A549 (cell line): ENCODE measurements around the gene FBXW2. TPM values are rescaled to one million over a fixed set of nuclear protein-coding genes. Genes with fewer than 3 reads are reported as not detected.

Experiments
- ATAC-seq, 2 experiments: fragments of 200-7000 bp in 1 of 2; fragments of >200 bp in 1 of 2; cut with Nextera tagmentation in 1 of 2; cut with Tn5 transposase in 1 of 2; 3 replicates each; pipeline versions ENCODE4 v1.8.0 to v1.9.1; 2018 to 2020; ENCODE audit warnings: mild to moderate bottlenecking in 1 of 2, moderate library complexity in 1 of 2
- CTCF ChIA-PET: fragments of 300-600 bp; sonication (Branson Sonifier 250); formaldehyde crosslinking; extraction: SDS; loops from one replicate; lab custom pipeline; 2021; ENCODE audit warnings: antibody characterized with exemption, inconsistent platforms; lab: Yijun Ruan, JAX
- POLR2A ChIA-PET: fragments of 350-600 bp; formaldehyde crosslinking; extraction: SDS; loops from one replicate; lab custom pipeline; 2021; ENCODE audit warnings: antibody characterized with exemption, inconsistent platforms; lab: Yijun Ruan, JAX
- DNase-seq, 2 experiments: peaks; one replicate each; pipeline versions ENCODE4 v3.0.0 to v3.0.0-alpha.2; 2011 to 2016; ENCODE audit warnings: low read depth in 1 of 2, low spot score in 1 of 2
- FAIRE-seq: peaks from 2 replicates; lab custom pipeline; 2011; peaks lifted over from hg19 to GRCh38; lab: Jason Lieb, UNC
- H3K27ac ChIP-seq, 2 experiments: fragments of >200 bp; sonication (Bioruptor Twin); formaldehyde crosslinking; 3 replicates each; pipeline ENCODE4 v1.5.1; 2016 to 2017
- H3K4me1 ChIP-seq: fragments of >200 bp; sonication (Bioruptor Twin); formaldehyde crosslinking; 3 replicates; pipeline ENCODE4 v1.6.1; 2016
- H3K4me2 ChIP-seq: fragments of >200 bp; sonication (Bioruptor Twin); formaldehyde crosslinking; 3 replicates; pipeline ENCODE4 v1.6.1; 2016
- H3K4me3 ChIP-seq: fragments of >200 bp; sonication (Bioruptor Twin); formaldehyde crosslinking; 3 replicates; pipeline ENCODE4 v1.5.1; 2016
- H3K9me3 ChIP-seq: fragments of >200 bp; sonication (Bioruptor Twin); formaldehyde crosslinking; 3 replicates; pipeline ENCODE4 v1.6.1; 2016
- BHLHE40 ChIP-seq: IDR thresholded peaks from 2 replicates; pipeline ENCODE4 v1.6.1; 2012; ENCODE audit warnings: low read depth, low read length, inconsistent platforms
- CBX2 ChIP-seq: fragments of 200-600 bp; sonication (generic); IDR thresholded peaks from 2 replicates; pipeline ENCODE4 v1.6.1; 2016; ENCODE audit warnings: low read depth, mild to moderate bottlenecking, borderline replicate concordance
- CBX8 ChIP-seq: fragments of 200-600 bp; sonication (generic); IDR thresholded peaks from 2 replicates; pipeline ENCODE4 v1.6.1; 2016
- CEBPB ChIP-seq, 2 experiments: fragments of >200 bp in 1 of 2; sonication (Bioruptor Twin) in 1 of 2; formaldehyde crosslinking in 1 of 2; IDR thresholded peaks; 2 replicates each; pipeline ENCODE4 v1.6.1; 2012 to 2016
- CHD2 ChIP-seq: fragments of 150-350 bp; IDR thresholded peaks from 2 replicates; pipeline ENCODE4 v1.6.1; 2014; ENCODE audit warnings: low read length; ENCODE audit not compliant: partially characterized antibody
- CHD4 ChIP-seq: fragments of 200-600 bp; sonication (generic); IDR thresholded peaks from 2 replicates; pipeline ENCODE4 v1.6.1; 2016; ENCODE audit warnings: antibody characterized with exemption, mild to moderate bottlenecking, borderline replicate concordance
- EHF ChIP-seq: fragments of 250-450 bp; sonication (Bioruptor Pico); IDR thresholded peaks from 2 replicates; pipeline ENCODE4 v1.5.0; 2020; ENCODE audit warnings: mild to moderate bottlenecking
- EHMT2 ChIP-seq: fragments of 200-600 bp; sonication (generic); IDR thresholded peaks from 2 replicates; pipeline ENCODE4 v1.6.1; 2016; ENCODE audit warnings: antibody characterized with exemption, low read depth, mild to moderate bottlenecking, moderate library complexity
- EP300 ChIP-seq, 2 experiments: fragments of >200 bp; sonication (Bioruptor Twin); formaldehyde crosslinking; IDR thresholded peaks; 2 replicates in 1 of 2; 3 replicates in 1 of 2; pipeline ENCODE4 v1.6.1; 2016 to 2017
- FOSB ChIP-seq: fragments of 250-450 bp; sonication (Bioruptor Pico); IDR thresholded peaks from 2 replicates; pipeline ENCODE4 v1.5.0; 2020; ENCODE audit warnings: mild to moderate bottlenecking, moderate library complexity
- FOSL2 ChIP-seq, 2 experiments: fragments of 450-650 bp in 1 of 2; fragments of >200 bp in 1 of 2; sonication (Bioruptor Twin) in 1 of 2; formaldehyde crosslinking; IDR thresholded peaks; 2 replicates each; pipeline versions ENCODE4 v1.5.0 to v1.6.1; 2016 to 2020; ENCODE audit warnings: mild to moderate bottlenecking in 1 of 2, moderate library complexity in 1 of 2
- GATA3 ChIP-seq: IDR thresholded peaks from 2 replicates; pipeline ENCODE4 v1.6.1; 2012; ENCODE audit warnings: borderline replicate concordance
- HDAC2 ChIP-seq: fragments of 200-600 bp; sonication (generic); IDR thresholded peaks from 2 replicates; pipeline ENCODE4 v1.6.1; 2016
- HOXA7 ChIP-seq: fragments of 250-450 bp; sonication (Bioruptor Pico); IDR thresholded peaks from 2 replicates; pipeline ENCODE4 v1.5.0; 2020; ENCODE audit warnings: mild to moderate bottlenecking, moderate library complexity
- JUN ChIP-seq, 2 experiments: fragments of >200 bp; sonication (Bioruptor Twin); formaldehyde crosslinking; IDR thresholded peaks; 2 replicates in 1 of 2; 3 replicates in 1 of 2; pipeline ENCODE4 v1.6.1; 2016 to 2017
- MAFK ChIP-seq: fragments of 450-650 bp; IDR thresholded peaks from 2 replicates; pipeline ENCODE4 v1.6.1; 2014; ENCODE audit not compliant: partially characterized antibody
- RARB ChIP-seq: fragments of 250-450 bp; sonication (Bioruptor Pico); IDR thresholded peaks from 2 replicates; pipeline ENCODE4 v1.8.0; 2021; ENCODE audit warnings: mild to moderate bottlenecking, moderate library complexity
- RNF2 ChIP-seq: fragments of 200-600 bp; sonication (generic); IDR thresholded peaks from 2 replicates; pipeline ENCODE4 v1.6.1; 2016; ENCODE audit warnings: low read depth, mild to moderate bottlenecking, antibody characterized with exemption, moderate library complexity, borderline replicate concordance
- SREBF2 ChIP-seq: fragments of 450-650 bp; IDR thresholded peaks from 2 replicates; pipeline ENCODE4 v1.6.1; 2014; ENCODE audit warnings: mild to moderate bottlenecking, moderate library complexity
- ZC3H11A ChIP-seq: fragments of 450-650 bp; IDR thresholded peaks from 2 replicates; pipeline ENCODE4 v1.6.1; 2014; ENCODE audit warnings: antibody characterized with exemption, mild to moderate bottlenecking
- ZFP36 ChIP-seq: fragments of 450-650 bp; IDR thresholded peaks from 2 replicates; pipeline ENCODE4 v1.6.1; 2014; ENCODE audit warnings: borderline replicate concordance; ENCODE audit not compliant: partially characterized antibody
- ZNF302 ChIP-seq: fragments of 250-450 bp; sonication (Bioruptor Pico); IDR thresholded peaks from 2 replicates; pipeline ENCODE4 v1.9.0; 2021; ENCODE audit warnings: inconsistent platforms, mild to moderate bottlenecking, moderate library complexity
- ZSCAN20 ChIP-seq: fragments of 250-450 bp; sonication (Bioruptor Pico); IDR thresholded peaks from 2 replicates; pipeline ENCODE4 v1.8.0; 2022; ENCODE audit warnings: mild to moderate bottlenecking, moderate library complexity
- WGBS: methylation state at CpG from one replicate; pipeline ENCODE4 v1.1.6; 2017; ENCODE audit errors: missing lambda C conversion rate; 5-methylcytosine and 5-hydroxymethylcytosine counted together
- polyA plus RNA-seq, 4 experiments: library from polyadenylated mRNA; depleted of rRNA in 3 of 4; stranded (reverse); fragments of >200 nt; fragmentation: RNase III in 1 of 4; extraction: RNeasy Plus Mini Kit Qiagen cat#74134 plus additional on column Dnase treatment in 1 of 4; gene quantifications; 2 replicates in 3 of 4; 3 replicates in 1 of 4; pipeline ENCODE4 v1.2.3, GENCODE V29; 2011 to 2017
- TF ChIP-seq, protein P1 (sequence below): fragments of >200 bp; sonication (Bioruptor Twin); formaldehyde crosslinking; IDR thresholded peaks from 2 replicates; pipeline ENCODE4 v1.6.1; 2016
- TF ChIP-seq, protein P2 (sequence below): fragments of 450-650 bp; IDR thresholded peaks from 2 replicates; pipeline ENCODE4 v1.6.1; 2014; ENCODE audit warnings: antibody characterized with exemption
- TF ChIP-seq, protein P3 (sequence below): fragments of >200 bp; sonication (Bioruptor Twin); formaldehyde crosslinking; IDR thresholded peaks from 3 replicates; pipeline ENCODE4 v1.5.1; 2016
- TF ChIP-seq, protein P4 (sequence below): fragments of 250-450 bp; sonication (Bioruptor Pico); IDR thresholded peaks from 2 replicates; pipeline ENCODE4 v1.5.0; 2020; ENCODE audit warnings: low read depth, mild to moderate bottlenecking, moderate library complexity
- TF ChIP-seq, protein P5 (sequence below): fragments of 200-600 bp; sonication (generic); IDR thresholded peaks from 2 replicates; pipeline ENCODE4 v1.6.1; 2016; ENCODE audit warnings: antibody characterized with exemption, mild to moderate bottlenecking, moderate library complexity
- TF ChIP-seq, protein P6 (sequence below): fragments of 150-350 bp; IDR thresholded peaks from 2 replicates; pipeline ENCODE4 v1.6.1; 2014; ENCODE audit warnings: low read depth, mild to moderate bottlenecking, low read length

The FBXW2 gene
- polyA plus RNA-seq, 2 of the 4 experiments (the other 2 are of a cell fraction) = 28.8 to 60.0 TPM

DNA sequence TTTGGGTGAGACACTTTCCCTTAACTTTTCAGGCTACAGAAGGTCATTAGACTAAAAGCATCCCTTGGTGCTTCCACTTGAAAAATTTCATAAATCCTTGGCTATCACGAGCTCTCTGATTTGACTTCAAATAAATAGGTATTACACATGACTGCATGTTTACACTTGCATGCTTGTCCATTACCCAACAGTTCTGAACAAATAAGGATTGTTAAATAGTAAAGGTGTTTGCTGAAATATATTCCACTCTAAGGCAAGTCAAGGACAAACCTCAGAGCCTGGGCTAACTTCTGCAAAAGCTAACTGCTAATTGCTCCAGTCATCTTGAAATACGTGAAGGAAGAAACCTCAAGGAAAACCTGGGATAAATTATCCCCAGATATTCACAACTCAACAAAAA, 14.5 kb downstream of the FBXW2 start:
- ChIA-PET CTCF (interaction anchor here (0.6 to 2.4 kb wide), 4 partner anchors 11 to 159 kb away, joined by 3 to 9 read pairs (median 3); no protein-coding TSS in a partner anchor), POLR2A (interaction anchor here (1.4 kb wide), 1 partner anchor 14 kb away, joined by 5 read pairs; the partner anchor contains the start of gene FBXW2)
- 28% methylated on average over 2 of the region's 2 CpGs for WGBS
- peak; percentile 61 to 76 for TF ChIP-seq CEBPB (IDR thresholded peaks at IDR 0.05)
- no peak for TF ChIP-seq ZFP36
- no peak for TF ChIP-seq FOSB (CRISPR knock-in tag)
- TF ChIP-seq, protein P1, sequence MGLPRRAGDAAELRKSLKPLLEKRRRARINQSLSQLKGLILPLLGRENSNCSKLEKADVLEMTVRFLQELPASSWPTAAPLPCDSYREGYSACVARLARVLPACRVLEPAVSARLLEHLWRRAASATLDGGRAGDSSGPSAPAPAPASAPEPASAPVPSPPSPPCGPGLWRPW = no peak
- TF ChIP-seq FOSL2 (IDR thresholded peaks at IDR 0.05) = no peak
- TF ChIP-seq FOSL2 (CRISPR knock-in tag; IDR thresholded peaks at IDR 0.05) = peak; percentile 14; the same call in 1 of the 2 replicates
- TF ChIP-seq JUN (IDR thresholded peaks at IDR 0.05) = no peak
- TF ChIP-seq CHD2 = no peak
- no peak for TF ChIP-seq ZC3H11A
- TF ChIP-seq, protein P2, sequence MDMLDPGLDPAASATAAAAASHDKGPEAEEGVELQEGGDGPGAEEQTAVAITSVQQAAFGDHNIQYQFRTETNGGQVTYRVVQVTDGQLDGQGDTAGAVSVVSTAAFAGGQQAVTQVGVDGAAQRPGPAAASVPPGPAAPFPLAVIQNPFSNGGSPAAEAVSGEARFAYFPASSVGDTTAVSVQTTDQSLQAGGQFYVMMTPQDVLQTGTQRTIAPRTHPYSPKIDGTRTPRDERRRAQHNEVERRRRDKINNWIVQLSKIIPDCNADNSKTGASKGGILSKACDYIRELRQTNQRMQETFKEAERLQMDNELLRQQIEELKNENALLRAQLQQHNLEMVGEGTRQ = no peak
- TF ChIP-seq MAFK = no peak
- TF ChIP-seq EHMT2 = no peak
- TF ChIP-seq CBX2 = no peak
- no peak for TF ChIP-seq HDAC2
- no peak for TF ChIP-seq EHF (CRISPR knock-in tag)
- no peak for TF ChIP-seq ZNF302 (CRISPR knock-in tag)
- TF ChIP-seq HOXA7 (CRISPR knock-in tag) = no peak
- no peak for TF ChIP-seq RNF2
- TF ChIP-seq EP300 (IDR thresholded peaks at IDR 0.05) = peak; percentile 19 to 33; a peak in 2 of 5 replicates
- TF ChIP-seq, protein P3, sequence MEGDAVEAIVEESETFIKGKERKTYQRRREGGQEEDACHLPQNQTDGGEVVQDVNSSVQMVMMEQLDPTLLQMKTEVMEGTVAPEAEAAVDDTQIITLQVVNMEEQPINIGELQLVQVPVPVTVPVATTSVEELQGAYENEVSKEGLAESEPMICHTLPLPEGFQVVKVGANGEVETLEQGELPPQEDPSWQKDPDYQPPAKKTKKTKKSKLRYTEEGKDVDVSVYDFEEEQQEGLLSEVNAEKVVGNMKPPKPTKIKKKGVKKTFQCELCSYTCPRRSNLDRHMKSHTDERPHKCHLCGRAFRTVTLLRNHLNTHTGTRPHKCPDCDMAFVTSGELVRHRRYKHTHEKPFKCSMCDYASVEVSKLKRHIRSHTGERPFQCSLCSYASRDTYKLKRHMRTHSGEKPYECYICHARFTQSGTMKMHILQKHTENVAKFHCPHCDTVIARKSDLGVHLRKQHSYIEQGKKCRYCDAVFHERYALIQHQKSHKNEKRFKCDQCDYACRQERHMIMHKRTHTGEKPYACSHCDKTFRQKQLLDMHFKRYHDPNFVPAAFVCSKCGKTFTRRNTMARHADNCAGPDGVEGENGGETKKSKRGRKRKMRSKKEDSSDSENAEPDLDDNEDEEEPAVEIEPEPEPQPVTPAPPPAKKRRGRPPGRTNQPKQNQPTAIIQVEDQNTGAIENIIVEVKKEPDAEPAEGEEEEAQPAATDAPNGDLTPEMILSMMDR = no peak
- no peak for TF ChIP-seq BHLHE40
- TF ChIP-seq, protein P4, sequence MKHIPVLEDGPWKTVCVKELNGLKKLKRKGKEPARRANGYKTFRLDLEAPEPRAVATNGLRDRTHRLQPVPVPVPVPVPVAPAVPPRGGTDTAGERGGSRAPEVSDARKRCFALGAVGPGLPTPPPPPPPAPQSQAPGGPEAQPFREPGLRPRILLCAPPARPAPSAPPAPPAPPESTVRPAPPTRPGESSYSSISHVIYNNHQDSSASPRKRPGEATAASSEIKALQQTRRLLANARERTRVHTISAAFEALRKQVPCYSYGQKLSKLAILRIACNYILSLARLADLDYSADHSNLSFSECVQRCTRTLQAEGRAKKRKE (CRISPR knock-in tag) = no peak
- TF ChIP-seq, protein P5, sequence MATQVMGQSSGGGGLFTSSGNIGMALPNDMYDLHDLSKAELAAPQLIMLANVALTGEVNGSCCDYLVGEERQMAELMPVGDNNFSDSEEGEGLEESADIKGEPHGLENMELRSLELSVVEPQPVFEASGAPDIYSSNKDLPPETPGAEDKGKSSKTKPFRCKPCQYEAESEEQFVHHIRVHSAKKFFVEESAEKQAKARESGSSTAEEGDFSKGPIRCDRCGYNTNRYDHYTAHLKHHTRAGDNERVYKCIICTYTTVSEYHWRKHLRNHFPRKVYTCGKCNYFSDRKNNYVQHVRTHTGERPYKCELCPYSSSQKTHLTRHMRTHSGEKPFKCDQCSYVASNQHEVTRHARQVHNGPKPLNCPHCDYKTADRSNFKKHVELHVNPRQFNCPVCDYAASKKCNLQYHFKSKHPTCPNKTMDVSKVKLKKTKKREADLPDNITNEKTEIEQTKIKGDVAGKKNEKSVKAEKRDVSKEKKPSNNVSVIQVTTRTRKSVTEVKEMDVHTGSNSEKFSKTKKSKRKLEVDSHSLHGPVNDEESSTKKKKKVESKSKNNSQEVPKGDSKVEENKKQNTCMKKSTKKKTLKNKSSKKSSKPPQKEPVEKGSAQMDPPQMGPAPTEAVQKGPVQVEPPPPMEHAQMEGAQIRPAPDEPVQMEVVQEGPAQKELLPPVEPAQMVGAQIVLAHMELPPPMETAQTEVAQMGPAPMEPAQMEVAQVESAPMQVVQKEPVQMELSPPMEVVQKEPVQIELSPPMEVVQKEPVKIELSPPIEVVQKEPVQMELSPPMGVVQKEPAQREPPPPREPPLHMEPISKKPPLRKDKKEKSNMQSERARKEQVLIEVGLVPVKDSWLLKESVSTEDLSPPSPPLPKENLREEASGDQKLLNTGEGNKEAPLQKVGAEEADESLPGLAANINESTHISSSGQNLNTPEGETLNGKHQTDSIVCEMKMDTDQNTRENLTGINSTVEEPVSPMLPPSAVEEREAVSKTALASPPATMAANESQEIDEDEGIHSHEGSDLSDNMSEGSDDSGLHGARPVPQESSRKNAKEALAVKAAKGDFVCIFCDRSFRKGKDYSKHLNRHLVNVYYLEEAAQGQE = no peak
- TF ChIP-seq SREBF2 = no peak
- TF ChIP-seq CHD4 = no peak
- TF ChIP-seq, protein P6, sequence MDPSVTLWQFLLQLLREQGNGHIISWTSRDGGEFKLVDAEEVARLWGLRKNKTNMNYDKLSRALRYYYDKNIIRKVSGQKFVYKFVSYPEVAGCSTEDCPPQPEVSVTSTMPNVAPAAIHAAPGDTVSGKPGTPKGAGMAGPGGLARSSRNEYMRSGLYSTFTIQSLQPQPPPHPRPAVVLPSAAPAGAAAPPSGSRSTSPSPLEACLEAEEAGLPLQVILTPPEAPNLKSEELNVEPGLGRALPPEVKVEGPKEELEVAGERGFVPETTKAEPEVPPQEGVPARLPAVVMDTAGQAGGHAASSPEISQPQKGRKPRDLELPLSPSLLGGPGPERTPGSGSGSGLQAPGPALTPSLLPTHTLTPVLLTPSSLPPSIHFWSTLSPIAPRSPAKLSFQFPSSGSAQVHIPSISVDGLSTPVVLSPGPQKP = no peak
- no peak for TF ChIP-seq ZSCAN20 (CRISPR knock-in tag)
- TF ChIP-seq GATA3 = peak; percentile 37; the same call in 1 of the 2 replicates
- TF ChIP-seq CBX8 = no peak
- 0 out of 2 replicates have a peak, but pooled peaks have one; percentile 24 for TF ChIP-seq RARB (CRISPR knock-in tag)
- H3K4me1 ChIP-seq = peaks cover 42% of the 10 kb centered on the region
- no peak overlapping the region for H3K4me3 ChIP-seq
- peak in 1 of 2 experiments; percentile 21; a peak in 2 of 6 replicates for ATAC-seq
- H3K9me3 ChIP-seq = no peaks in the 10 kb centered on the region
- peak overlapping the region in 1 of 2 experiments; percentile 21; a peak in 1 of 6 replicates for H3K27ac ChIP-seq
- peak overlapping the region; percentile 52 for H3K4me2 ChIP-seq
- FAIRE-seq = no peak
- peak in 1 of 2 experiments; percentile 27 for DNase-seq
